ENCODE results near the gene CDCA8. TPM values are rescaled to one million over a fixed set of nuclear protein-coding genes. Genes with fewer than 3 reads are reported as not detected.
A peak's percentile ranks its signal among the peaks of the same experiment; 100 is the strongest.

CDCA8 gene
- total and polyA plus RNA-seq, 2 of the 8 experiments (the other 6 are each of a cell fraction or from before 2014, with no cell fraction given), result 43.9 to 46.2 TPM

DNA sequence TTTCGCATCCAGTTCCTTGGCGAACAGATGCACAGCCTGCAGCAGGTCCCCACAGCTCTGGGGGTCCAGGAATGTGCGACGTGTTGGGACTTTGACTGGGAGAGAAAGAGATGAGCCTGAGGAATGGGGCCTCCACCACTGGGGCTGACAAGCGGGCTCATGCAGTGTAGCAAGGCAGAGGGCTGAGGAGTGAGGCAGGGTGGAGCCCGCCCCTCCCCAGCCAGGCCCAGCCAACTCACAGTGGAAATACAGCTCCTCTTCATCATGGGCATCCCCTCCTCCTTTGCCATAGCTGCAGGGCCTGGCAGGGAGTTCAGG is 30.7 kb downstream of the CDCA8 start:
- Histone ChIP-seq H2BK120ac (replicated peaks; ENCODE audit: low read depth, low read length) (no peak overlapping the region), H3K18ac (ENCODE audit: extremely low read depth, low read length) (no peak overlapping the region), H4K91ac (replicated peaks; ENCODE audit: insufficient read length, low read length) (no peak overlapping the region), H3K4ac (replicated peaks; ENCODE audit: insufficient read length, low read depth, low read length) (no peak overlapping the region), H3K23me2 (ENCODE audit: low read depth, low read length) (no peaks in the 10 kb centered on the region), H3K9me3 (ENCODE audit: insufficient read depth in 2 of 2, low read depth in 1 of 2, low read length in 1 of 2) (no peaks in the 10 kb centered on the region), H2BK20ac (ENCODE audit: low read length) (no peak overlapping the region), H2BK5ac (ENCODE audit: low read depth, low read length) (no peak overlapping the region; the same call in 1 of the 2 replicates), H3K79me2 (ENCODE audit: control insufficient read depth in 1 of 2, insufficient read depth in 2 of 2, low read length in 2 of 2) (no peaks in the 10 kb centered on the region), H3K23ac (ENCODE audit: insufficient read length) (no peak overlapping the region), H3K79me1 (ENCODE audit: low read depth, low read length) (no peaks in the 10 kb centered on the region), H2BK12ac (ENCODE audit: low read depth, low read length) (no peak overlapping the region), H3K9ac (replicated peaks in 1 of 4; ENCODE audit: extremely low read depth in 1 of 4, low read depth in 3 of 4, low read length in 3 of 4) (no peak overlapping the region), H3K14ac (ENCODE audit: insufficient read length) (no peak overlapping the region), H4K8ac (ENCODE audit: extremely low read depth, insufficient read depth, low read length) (peak overlapping the region; percentile 63; the same call in 1 of the 2 replicates), H2BK15ac (ENCODE audit: low read length) (no peak overlapping the region), H4K20me1 (replicated peaks in 1 of 2; ENCODE audit: control insufficient read depth in 1 of 2, insufficient read depth in 2 of 2, low read length in 2 of 2) (no peaks in the 10 kb centered on the region), H3K56ac (replicated peaks; ENCODE audit: insufficient read length, low read depth, low read length) (no peak overlapping the region), H3K27me3 (replicated peaks in 1 of 4; ENCODE audit: control insufficient read depth in 3 of 4, extremely low read depth in 1 of 4, insufficient read depth in 3 of 4, low read length in 3 of 4) (no peaks in the 10 kb centered on the region), H2AK5ac (ENCODE audit: low read depth, low read length) (no peak overlapping the region), H2AFZ (ENCODE audit: low read length) (no peak overlapping the region), H4K5ac (ENCODE audit: insufficient read length, low read depth, low read length) (no peak overlapping the region), H3K4me1 (replicated peaks in 1 of 4; ENCODE audit: control insufficient read depth in 3 of 4, insufficient read depth in 4 of 4, low read length in 3 of 4) (peaks cover 0 to 7% (median 4%) of the 10 kb centered on the region in 4 experiments; a peak in 3 of 7 replicates), H3K36me3 (ENCODE audit: control insufficient read depth in 2 of 4, insufficient read depth in 4 of 4, low read length in 3 of 4) (no peaks in the 10 kb centered on the region), H3K27ac (ENCODE audit: low read depth, low read length) (no peak overlapping the region), H3K4me3 (ENCODE audit: extremely low read depth in 1 of 4, insufficient read depth in 2 of 4, low read depth in 3 of 4, low read length in 4 of 4) (no peak overlapping the region), H3K4me2 (ENCODE audit: insufficient read depth in 1 of 2, low read depth in 2 of 2, low read length in 2 of 2) (no peak overlapping the region)
- 88% methylated on average over 6 of the region's 6 CpGs; no CpG with 5 or more reads in 1 of the 2 experiments for WGBS, 2 experiments (ENCODE audit: extremely low coverage in 1 of 2, insufficient coverage in 1 of 2, insufficient read length in 1 of 2, insufficient replicate concordance in 2 of 2, low coverage in 1 of 2, low lambda C conversion rate in 2 of 2, missing lambda C conversion rate in 1 of 2)
- CTCF ChIA-PET (ENCODE audit: partially characterized antibody), result interaction anchor here (1.2 to 2.4 kb wide), 2 partner anchors 20 to 42 kb away, joined by 3 to 11 read pairs; partner anchors contain the start of gene EPHA10
- DNase-seq (ENCODE audit: low read depth in 1 of 2, low spot score in 2 of 2), result no peak
- no peak for FAIRE-seq
- POLR2A ChIA-PET (ENCODE audit: partially characterized antibody), result no interaction called here
- TF ChIP-seq NANOG (IDR thresholded peaks at IDR 0.05; ENCODE audit: insufficient read depth, low read depth, low read length, poor library complexity, severe bottlenecking) (no peak), TCF12 (IDR thresholded peaks at IDR 0.05; ENCODE audit: low read depth, low read length) (no peak), EZH2 (IDR thresholded peaks at IDR 0.05; ENCODE audit: low read depth, low read length, severe bottlenecking) (no peak), JUND (IDR thresholded peaks at IDR 0.05; ENCODE audit: low read length) (no peak), SIX5 (IDR thresholded peaks at IDR 0.05; ENCODE audit: low read depth, low read length) (no peak), GTF2F1 (IDR thresholded peaks at IDR 0.05; ENCODE audit: borderline replicate concordance, low read depth, low read length) (no peak), POU5F1 (IDR thresholded peaks at IDR 0.05; ENCODE audit: low read depth, low read length) (no peak), EGR1 (IDR thresholded peaks at IDR 0.05; ENCODE audit: borderline replicate concordance, low read depth, low read length) (no peak)
- TF ChIP-seq, protein P1, sequence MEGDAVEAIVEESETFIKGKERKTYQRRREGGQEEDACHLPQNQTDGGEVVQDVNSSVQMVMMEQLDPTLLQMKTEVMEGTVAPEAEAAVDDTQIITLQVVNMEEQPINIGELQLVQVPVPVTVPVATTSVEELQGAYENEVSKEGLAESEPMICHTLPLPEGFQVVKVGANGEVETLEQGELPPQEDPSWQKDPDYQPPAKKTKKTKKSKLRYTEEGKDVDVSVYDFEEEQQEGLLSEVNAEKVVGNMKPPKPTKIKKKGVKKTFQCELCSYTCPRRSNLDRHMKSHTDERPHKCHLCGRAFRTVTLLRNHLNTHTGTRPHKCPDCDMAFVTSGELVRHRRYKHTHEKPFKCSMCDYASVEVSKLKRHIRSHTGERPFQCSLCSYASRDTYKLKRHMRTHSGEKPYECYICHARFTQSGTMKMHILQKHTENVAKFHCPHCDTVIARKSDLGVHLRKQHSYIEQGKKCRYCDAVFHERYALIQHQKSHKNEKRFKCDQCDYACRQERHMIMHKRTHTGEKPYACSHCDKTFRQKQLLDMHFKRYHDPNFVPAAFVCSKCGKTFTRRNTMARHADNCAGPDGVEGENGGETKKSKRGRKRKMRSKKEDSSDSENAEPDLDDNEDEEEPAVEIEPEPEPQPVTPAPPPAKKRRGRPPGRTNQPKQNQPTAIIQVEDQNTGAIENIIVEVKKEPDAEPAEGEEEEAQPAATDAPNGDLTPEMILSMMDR (IDR thresholded peaks at IDR 0.05; ENCODE audit: control extremely low read depth in 1 of 3, insufficient read depth in 1 of 3, low read depth in 1 of 3, low read length in 3 of 3), result no peak
- TF ChIP-seq, protein P2, sequence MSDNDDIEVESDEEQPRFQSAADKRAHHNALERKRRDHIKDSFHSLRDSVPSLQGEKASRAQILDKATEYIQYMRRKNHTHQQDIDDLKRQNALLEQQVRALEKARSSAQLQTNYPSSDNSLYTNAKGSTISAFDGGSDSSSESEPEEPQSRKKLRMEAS (IDR thresholded peaks at IDR 0.05), result no peak
- TF ChIP-seq, protein P3, sequence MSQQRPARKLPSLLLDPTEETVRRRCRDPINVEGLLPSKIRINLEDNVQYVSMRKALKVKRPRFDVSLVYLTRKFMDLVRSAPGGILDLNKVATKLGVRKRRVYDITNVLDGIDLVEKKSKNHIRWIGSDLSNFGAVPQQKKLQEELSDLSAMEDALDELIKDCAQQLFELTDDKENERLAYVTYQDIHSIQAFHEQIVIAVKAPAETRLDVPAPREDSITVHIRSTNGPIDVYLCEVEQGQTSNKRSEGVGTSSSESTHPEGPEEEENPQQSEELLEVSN (IDR thresholded peaks at IDR 0.05), result no peak

All from H1 (cell line).